Central memory CD8-positive, alpha-beta T cell (primary cell): ENCODE data around the gene ENPEP.
"Not testable (repeated sequence)": the region's sequence is repeated elsewhere in the genome, so short reads cannot be mapped to it uniquely, and the experiment has no call there.

Source experiments
- ATAC-seq: fragments of 150-1000 bp; cut with Tn5 transposase; replicated peaks from 2 replicates; pipeline ENCODE4 v1.10.0; 2022; ENCODE audit warnings: mild to moderate bottlenecking, moderate FRiP score, moderate number of reproducible peaks; ENCODE audit not compliant: poor library complexity, severe bottlenecking; ENCODE audit errors: extremely low read depth
- DNase-seq, 2 donors: peaks; one replicate each; pipeline ENCODE4 v3.0.0; 2021; ENCODE audit warnings: low spot score in 2 of 2
- H3K27ac Mint-ChIP-seq: one replicate; pipeline ENCODE4 v1.8.0; 2022; ENCODE audit warnings: low read depth, mild to moderate bottlenecking, moderate library complexity, mixed read lengths
- H3K27me3 Mint-ChIP-seq: one replicate; pipeline ENCODE4 v1.8.0; 2022; ENCODE audit warnings: mixed read lengths
- H3K36me3 Mint-ChIP-seq: one replicate; pipeline ENCODE4 v1.8.0; 2022; ENCODE audit warnings: mild to moderate bottlenecking, moderate library complexity, mixed read lengths; ENCODE audit not compliant: insufficient read depth
- H3K4me1 Mint-ChIP-seq: one replicate; pipeline ENCODE4 v1.8.0; 2022; ENCODE audit warnings: mixed read lengths
- H3K4me3 Mint-ChIP-seq: one replicate; pipeline ENCODE4 v1.8.0; 2022; ENCODE audit warnings: mild to moderate bottlenecking, moderate library complexity, mixed read lengths
- H3K9me3 Mint-ChIP-seq: one replicate; pipeline ENCODE4 v1.8.0; 2022; ENCODE audit warnings: mixed read lengths

ENPEP gene

GRCh38 chr4:110475881-110476818 lies at the start of gene ENPEP:
TSS of gene ENPEP (plus strand) at chr4:110476155. CDS start at chr4:110476415, 260 bp downstream.
- DNase-seq (no peak), ATAC-seq (no peak)
- H3K9me3 Mint-ChIP-seq = no peaks in the 10 kb centered on the region
- H3K4me1 Mint-ChIP-seq = no peaks in the 10 kb centered on the region
- no peak within 1 kb of the TSS for H3K27ac Mint-ChIP-seq
- peaks cover 28% of the 10 kb centered on the region for H3K27me3 Mint-ChIP-seq
- H3K4me3 Mint-ChIP-seq = no peak within 1 kb of the TSS
- H3K36me3 Mint-ChIP-seq = no peaks in the 10 kb centered on the region

- peaks cover 42% of the 10 kb centered on the region for H3K27me3 Mint-ChIP-seq
- H3K4me1 Mint-ChIP-seq, H3K4me3 Mint-ChIP-seq: not testable (repeated sequence)
Measured at GRCh38 chr4:110431805-110432204, 44.1 kb upstream of the ENPEP start.

GRCh38 chr4:110437292-110437691 lies 38.7 kb upstream of the ENPEP start:
- not testable (repeated sequence) for H3K9me3 Mint-ChIP-seq, H3K4me3 Mint-ChIP-seq, H3K27ac Mint-ChIP-seq, DNase-seq, H3K36me3 Mint-ChIP-seq, H3K4me1 Mint-ChIP-seq, ATAC-seq
- peaks cover 32% of the 10 kb centered on the region for H3K27me3 Mint-ChIP-seq

More at GRCh38 chr4:110431805-110432204, 44.1 kb upstream of the ENPEP start:
- not testable (repeated sequence) for DNase-seq, H3K36me3 Mint-ChIP-seq, H3K27ac Mint-ChIP-seq, H3K9me3 Mint-ChIP-seq, ATAC-seq

- not testable (repeated sequence) for H3K36me3 Mint-ChIP-seq, ATAC-seq, H3K9me3 Mint-ChIP-seq, H3K4me1 Mint-ChIP-seq, H3K4me3 Mint-ChIP-seq, H3K27ac Mint-ChIP-seq, DNase-seq
- peaks cover 51% of the 10 kb centered on the region for H3K27me3 Mint-ChIP-seq
Measured at GRCh38 chr4:110439209-110439608, 36.7 kb upstream of the ENPEP start.

- Mint-ChIP-seq H3K4me3 (no peak overlapping the region), H3K27ac (no peak overlapping the region), H3K27me3 (peaks cover 40% of the 10 kb centered on the region), H3K36me3 (no peaks in the 10 kb centered on the region), H3K4me1 (no peaks in the 10 kb centered on the region), H3K9me3 (no peaks in the 10 kb centered on the region)
- DNase-seq (no peak), ATAC-seq (no peak)
Measured at GRCh38 chr4:110442309-110442708, 33.6 kb upstream of the ENPEP start.

GRCh38 chr4:110442788-110443187 lies 33.2 kb upstream of the ENPEP start:
- Mint-ChIP-seq H3K36me3 (no peaks in the 10 kb centered on the region), H3K27ac (no peak overlapping the region), H3K4me1 (no peaks in the 10 kb centered on the region), H3K9me3 (no peaks in the 10 kb centered on the region), H3K4me3 (no peak overlapping the region), H3K27me3 (peaks cover 35% of the 10 kb centered on the region)
- no peak for DNase-seq
- no peak for ATAC-seq

GRCh38 chr4:110449947-110450346 lies 26.0 kb upstream of the ENPEP start:
- Mint-ChIP-seq H3K27ac (no peak overlapping the region), H3K4me1 (no peaks in the 10 kb centered on the region), H3K9me3 (no peaks in the 10 kb centered on the region), H3K27me3 (peaks cover 16% of the 10 kb centered on the region), H3K4me3 (no peak overlapping the region), H3K36me3 (no peaks in the 10 kb centered on the region)
- DNase-seq (no peak), ATAC-seq (no peak)

- DNase-seq (no peak), ATAC-seq (no peak)
- Mint-ChIP-seq H3K36me3 (no peaks in the 10 kb centered on the region), H3K4me1 (no peaks in the 10 kb centered on the region), H3K4me3 (no peak overlapping the region), H3K9me3 (no peaks in the 10 kb centered on the region), H3K27ac (no peak overlapping the region), H3K27me3 (peaks cover 40% of the 10 kb centered on the region)
Measured at GRCh38 chr4:110452546-110452945, 23.4 kb upstream of the ENPEP start.

GRCh38 chr4:110454441-110454840 lies 21.5 kb upstream of the ENPEP start:
- Mint-ChIP-seq H3K4me1 (no peaks in the 10 kb centered on the region), H3K27me3 (peaks cover 47% of the 10 kb centered on the region), H3K4me3 (no peak overlapping the region), H3K9me3 (no peaks in the 10 kb centered on the region), H3K27ac (no peak overlapping the region), H3K36me3 (no peaks in the 10 kb centered on the region)
- DNase-seq = no peak
- ATAC-seq = no peak

- Mint-ChIP-seq H3K27ac (no peak overlapping the region), H3K36me3 (no peaks in the 10 kb centered on the region), H3K9me3 (no peaks in the 10 kb centered on the region), H3K4me3 (no peak overlapping the region), H3K27me3 (peaks cover 45% of the 10 kb centered on the region), H3K4me1 (no peaks in the 10 kb centered on the region)
- no peak for DNase-seq
- ATAC-seq = no peak
Measured at GRCh38 chr4:110458494-110459266, 17.3 kb upstream of the ENPEP start.

- H3K9me3 Mint-ChIP-seq = no peaks in the 10 kb centered on the region
- H3K36me3 Mint-ChIP-seq = no peaks in the 10 kb centered on the region
- no peaks in the 10 kb centered on the region for H3K4me1 Mint-ChIP-seq
- peaks cover 36% of the 10 kb centered on the region for H3K27me3 Mint-ChIP-seq
- DNase-seq = no peak
- no peak for ATAC-seq
- H3K27ac Mint-ChIP-seq = no peak overlapping the region
- no peak overlapping the region for H3K4me3 Mint-ChIP-seq
Measured at GRCh38 chr4:110460074-110460746, 15.7 kb upstream of the ENPEP start.

GRCh38 chr4:110467400-110467799 lies 8.6 kb upstream of the ENPEP start:
- no peak overlapping the region for H3K4me3 Mint-ChIP-seq
- peaks cover 8% of the 10 kb centered on the region for H3K4me1 Mint-ChIP-seq
- H3K27me3 Mint-ChIP-seq = peaks cover 9% of the 10 kb centered on the region
- DNase-seq (no peak), ATAC-seq (no peak)
- no peak overlapping the region for H3K27ac Mint-ChIP-seq
- H3K36me3 Mint-ChIP-seq = no peaks in the 10 kb centered on the region
- H3K9me3 Mint-ChIP-seq = peaks cover 5% of the 10 kb centered on the region
